H1 (cell line): ENCODE data around the gene TNF. TPM values are rescaled to one million over a fixed set of nuclear protein-coding genes. Genes with fewer than 3 reads are reported as not detected.

ENCODE experiments used
- CHD7 ChIP-seq: fragments of 300-600 bp; sonication (generic); IDR thresholded peaks from 2 replicates; pipeline ENCODE4 v1.7.1; 2012; ENCODE audit warnings: low read length, moderate library complexity, mild to moderate bottlenecking, inconsistent platforms; ENCODE audit not compliant: insufficient replicate concordance
- GABPA ChIP-seq: IDR thresholded peaks from 2 replicates; pipeline ENCODE4 v1.6.1; 2011; ENCODE audit warnings: mild to moderate bottlenecking, low read length, moderate library complexity, borderline replicate concordance; ENCODE audit not compliant: insufficient read depth
- JUND ChIP-seq: IDR thresholded peaks from 2 replicates; pipeline ENCODE4 v1.6.1; 2011; ENCODE audit warnings: mild to moderate bottlenecking, improper control_type of control experiment, low read length
- KDM5A ChIP-seq: fragments of 200-600 bp; IDR thresholded peaks from 2 replicates; pipeline ENCODE4 v1.7.1; 2012; ENCODE audit warnings: mild to moderate bottlenecking, low read length, inconsistent platforms, mixed read lengths
- POU5F1 ChIP-seq: IDR thresholded peaks from 2 replicates; pipeline ENCODE4 v1.6.1; 2011; ENCODE audit warnings: low read depth, mild to moderate bottlenecking, low read length, moderate library complexity
- RNF2 ChIP-seq: fragments of 200-900, 300-1000 bp; sonication (generic); IDR thresholded peaks from 2 replicates; pipeline ENCODE4 v1.7.1; 2016; ENCODE audit warnings: borderline replicate concordance, low read depth, mild to moderate bottlenecking, antibody characterized with exemption, low read length; ENCODE audit not compliant: poor library complexity, severe bottlenecking; ENCODE audit errors: missing control alignments
- TAF7 ChIP-seq: optimal IDR thresholded peaks from 2 replicates; pipeline ENCODE3; 2011; ENCODE audit warnings: low read depth, mild to moderate bottlenecking, inconsistent platforms, low read length, moderate library complexity, borderline replicate concordance
- TBP ChIP-seq: IDR thresholded peaks from 2 replicates; pipeline ENCODE4 v1.6.1; 2011; ENCODE audit warnings: low read depth, low read length, improper control_type of control experiment
- YY1 ChIP-seq: IDR thresholded peaks from 2 replicates; pipeline ENCODE4 v1.6.1; 2011; ENCODE audit warnings: low read depth, mild to moderate bottlenecking, low read length
- polyA plus RNA-seq, 7 experiments: library from polyadenylated mRNA; depleted of rRNA in 3 of 7; stranded (reverse) in 5 of 7; unstranded in 2 of 7; fragments of >200 nt in 5 of 7; fragments of 200-250 nt in 2 of 7; gene quantifications; 1 replicate in 5 of 7; 2 replicates in 1 of 7; 4 replicates in 1 of 7; pipeline versions ENCODE4 v1.2.1 to v1.2.3, GENCODE V29; 2011 to 2013; ENCODE audit warnings: missing spikeins in 2 of 7, mixed read lengths in 2 of 7
- total RNA-seq: library from RNA; stranded (reverse); fragmentation: NEBNext Ultra II Directional; extraction: Animal tissue kit (Norgen Biotek cat#: 25700); gene quantifications from 2 replicates; pipeline ENCODE4 v1.2.1, GENCODE V29; 2021

TNF gene
- total and polyA plus RNA-seq, 2 of the 8 experiments (the other 6 are each of a cell fraction or from before 2014, with no cell fraction given): not detected

- TF ChIP-seq JUND (peak; percentile 72), RNF2 (no peak), GABPA (peak; percentile 88; the same call in 1 of the 2 replicates), TBP (peak; percentile 97), POU5F1 (no peak), CHD7 (no peak), TAF7 (peak; percentile 99), YY1 (peak; percentile 97), KDM5A (0 out of 2 replicates have a peak, but pooled peaks have one; percentile 10)
These were observed 33.5 kb upstream of the TNF start, which contains the start of gene DDX39B (continued) for GRCh38 chr6:31541658-31542521.
